Epithelial cell of proximal tubule (primary cell): ENCODE data around the gene STK38L. TPM values are rescaled to one million over a fixed set of nuclear protein-coding genes. Genes with fewer than 3 reads are reported as not detected.
"Not testable (repeated sequence)": the region's sequence is repeated elsewhere in the genome, so short reads cannot be mapped to it uniquely, and the experiment has no call there.

Experiments used
- DNase-seq: peaks from one replicate; pipeline ENCODE4 v3.0.0-alpha.2; 2011; ENCODE audit warnings: low read depth
- H3K4me3 ChIP-seq: 2 replicates; pipeline ENCODE4 v1.5.1; 2011; ENCODE audit warnings: low read depth, mild to moderate bottlenecking, low read length
- total RNA-seq: library from RNA; depleted of rRNA; stranded (reverse); fragments of >200 nt; gene quantifications from 2 replicates; pipeline ENCODE4 v1.2.3, GENCODE V29; 2015
- TF ChIP-seq, protein P1 (sequence below): conservative IDR thresholded peaks from 2 replicates; pipeline ENCODE4 v1.5.1; 2012; ENCODE audit warnings: low read depth, mild to moderate bottlenecking, low read length

The STK38L gene
- total RNA-seq, 1 donor from 2014 or later: 14.9 TPM

DNA sequence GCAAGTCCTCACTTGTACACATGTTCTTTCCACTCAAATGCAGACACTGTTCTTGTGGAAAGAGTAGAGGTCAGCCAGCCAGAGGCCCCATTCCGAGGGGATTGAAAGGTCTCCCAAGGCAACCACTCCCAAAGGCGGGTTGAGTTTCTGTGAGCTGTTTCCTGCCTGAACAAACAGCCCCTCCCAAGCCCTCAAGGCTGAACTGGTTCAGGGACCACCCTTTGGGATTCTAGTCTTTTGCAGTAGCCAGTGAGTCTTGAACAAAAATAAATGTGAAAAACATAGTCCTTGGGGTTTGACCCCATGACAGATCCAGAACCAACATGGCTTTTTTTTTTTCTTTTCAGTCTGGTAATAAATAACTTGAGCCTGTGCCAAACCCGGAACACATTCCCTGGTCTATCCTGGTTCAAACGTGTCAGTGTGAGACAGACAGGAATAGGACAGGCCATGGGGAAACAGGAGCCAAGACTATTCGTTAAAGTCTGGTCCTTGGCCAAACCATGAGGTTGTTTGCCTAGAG lies 17.6 kb upstream of the STK38L start:
- TF ChIP-seq, protein P1, sequence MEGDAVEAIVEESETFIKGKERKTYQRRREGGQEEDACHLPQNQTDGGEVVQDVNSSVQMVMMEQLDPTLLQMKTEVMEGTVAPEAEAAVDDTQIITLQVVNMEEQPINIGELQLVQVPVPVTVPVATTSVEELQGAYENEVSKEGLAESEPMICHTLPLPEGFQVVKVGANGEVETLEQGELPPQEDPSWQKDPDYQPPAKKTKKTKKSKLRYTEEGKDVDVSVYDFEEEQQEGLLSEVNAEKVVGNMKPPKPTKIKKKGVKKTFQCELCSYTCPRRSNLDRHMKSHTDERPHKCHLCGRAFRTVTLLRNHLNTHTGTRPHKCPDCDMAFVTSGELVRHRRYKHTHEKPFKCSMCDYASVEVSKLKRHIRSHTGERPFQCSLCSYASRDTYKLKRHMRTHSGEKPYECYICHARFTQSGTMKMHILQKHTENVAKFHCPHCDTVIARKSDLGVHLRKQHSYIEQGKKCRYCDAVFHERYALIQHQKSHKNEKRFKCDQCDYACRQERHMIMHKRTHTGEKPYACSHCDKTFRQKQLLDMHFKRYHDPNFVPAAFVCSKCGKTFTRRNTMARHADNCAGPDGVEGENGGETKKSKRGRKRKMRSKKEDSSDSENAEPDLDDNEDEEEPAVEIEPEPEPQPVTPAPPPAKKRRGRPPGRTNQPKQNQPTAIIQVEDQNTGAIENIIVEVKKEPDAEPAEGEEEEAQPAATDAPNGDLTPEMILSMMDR: no peak
- H3K4me3 ChIP-seq: no peak overlapping the region
- DNase-seq: no peak

DNA sequence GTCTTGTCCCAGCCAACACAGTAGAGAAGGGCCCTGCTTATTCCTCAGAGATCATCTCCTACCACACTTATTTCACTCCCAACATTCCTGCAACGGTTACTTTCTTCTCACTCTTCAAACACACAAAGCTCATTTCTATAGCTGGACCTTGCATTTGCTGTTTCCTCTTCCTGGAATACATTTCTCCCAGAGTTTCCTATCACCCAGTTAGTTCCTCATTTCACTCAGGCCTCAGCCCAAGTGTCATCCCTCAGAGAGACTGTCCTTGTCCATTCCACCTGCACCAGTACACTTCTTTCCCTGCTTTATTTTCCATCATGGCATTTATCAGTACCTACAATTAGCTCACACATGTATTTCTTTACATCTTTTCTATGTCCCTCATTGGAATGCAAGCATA lies 14.7 kb upstream of the STK38L start:
- DNase-seq: no peak
- TF ChIP-seq, protein P1: no peak
- no peak overlapping the region for H3K4me3 ChIP-seq

DNA sequence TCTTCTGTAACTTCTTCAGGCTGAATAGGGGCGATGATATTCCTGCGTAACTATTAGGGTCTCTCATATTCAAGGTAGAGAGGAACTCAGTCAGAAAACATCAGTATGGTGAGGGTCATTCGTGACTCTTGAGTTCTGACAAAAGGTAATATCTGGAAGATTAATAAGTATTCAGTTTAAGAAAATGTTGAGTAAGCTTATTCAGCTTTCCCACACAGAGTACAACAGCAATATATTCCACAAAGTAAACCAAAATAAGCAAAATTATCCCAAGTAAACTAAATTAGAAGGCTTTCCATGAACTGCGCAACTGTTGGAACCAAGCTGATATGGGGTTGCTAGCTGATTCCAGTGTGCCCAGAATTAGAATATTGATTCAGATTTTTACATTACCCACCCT lies 12.7 kb upstream of the STK38L start:
- DNase-seq, H3K4me3 ChIP-seq: not testable (repeated sequence)

DNA sequence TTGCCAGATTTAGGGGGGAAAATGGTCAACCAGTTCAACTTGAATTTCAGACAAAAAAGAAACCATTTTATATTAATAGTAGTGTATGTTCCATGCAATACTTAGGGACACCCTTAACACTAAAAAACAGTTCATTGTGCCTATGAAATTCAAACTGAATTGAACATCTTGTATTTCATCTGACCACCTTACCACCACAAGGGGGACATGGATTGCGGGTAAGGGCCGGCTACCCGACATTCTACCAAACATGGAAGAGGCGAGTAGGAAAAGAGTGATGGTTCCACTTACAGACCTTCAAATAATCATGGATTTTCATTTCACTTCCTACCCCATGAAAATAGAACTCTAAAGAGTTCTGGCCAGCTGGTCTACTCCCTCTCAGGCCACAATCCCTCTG lies 10.3 kb upstream of the STK38L start:
- no peak overlapping the region for H3K4me3 ChIP-seq
- TF ChIP-seq, protein P1: peak; percentile 16
- DNase-seq: no peak

DNA sequence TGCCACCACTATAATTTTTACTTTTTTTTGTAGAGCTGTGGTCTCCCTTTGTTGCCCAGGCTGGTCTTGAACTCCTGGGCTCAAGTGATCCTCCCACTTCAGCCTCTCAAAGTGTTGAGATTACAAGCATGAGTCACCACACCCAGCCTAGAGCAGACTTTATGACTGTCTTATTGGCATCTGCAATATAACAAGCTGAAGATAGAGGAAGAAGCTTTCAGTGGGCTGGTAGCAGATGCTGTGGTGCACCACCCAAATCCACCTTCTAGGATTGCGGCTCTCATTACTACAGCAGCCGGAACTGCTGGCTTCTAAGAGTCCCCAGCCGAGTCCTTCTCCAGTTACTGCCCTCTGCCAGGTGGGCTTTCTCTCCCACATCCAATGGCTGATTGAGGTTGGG lies 7.6 kb upstream of the STK38L start:
- TF ChIP-seq, protein P1: no peak
- DNase-seq: no peak
- no peak overlapping the region for H3K4me3 ChIP-seq

DNA sequence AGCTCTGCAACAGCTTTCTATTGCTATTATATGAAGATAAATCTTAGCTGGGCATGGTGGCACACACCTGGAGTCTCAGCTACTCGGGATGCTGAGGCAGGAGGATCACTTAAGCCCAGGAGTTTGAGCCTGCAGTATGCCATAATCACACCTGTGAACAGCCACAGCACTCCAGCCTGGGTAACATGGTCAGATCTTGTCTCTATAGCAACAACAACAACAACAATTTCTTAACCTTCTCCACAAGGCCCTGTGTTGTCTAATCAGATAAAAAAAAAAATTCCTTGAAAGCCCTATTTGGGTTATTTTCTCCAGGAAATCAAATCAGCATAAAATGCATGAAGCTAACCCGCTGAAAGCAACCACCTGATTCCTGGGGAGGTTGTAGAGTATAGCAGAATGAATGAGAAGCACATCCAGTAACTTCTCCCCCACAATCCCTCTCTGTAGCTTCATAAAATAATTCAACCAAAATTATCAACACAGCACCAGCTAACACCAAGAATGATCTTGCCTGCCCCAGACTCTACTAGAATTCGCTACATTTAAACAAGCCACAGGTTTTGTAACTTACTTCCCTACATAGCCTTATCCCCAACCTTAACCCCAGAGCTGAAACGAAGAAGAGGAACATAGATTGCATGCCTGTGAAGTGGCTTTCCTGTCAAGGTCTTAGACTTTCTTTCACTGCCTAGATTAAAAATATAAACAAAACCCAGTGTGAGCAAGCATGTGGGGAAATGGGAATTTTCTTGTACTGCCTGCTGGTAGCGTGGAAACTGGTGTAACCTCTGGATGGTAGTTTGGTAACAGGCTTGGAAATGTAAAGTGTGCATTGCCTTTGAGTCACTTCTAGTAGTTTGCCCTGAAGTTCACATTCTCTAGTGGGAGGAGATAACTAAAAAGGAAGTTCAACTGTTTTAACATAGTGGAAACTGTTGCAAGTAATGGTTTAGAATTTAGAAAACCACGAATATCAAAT lies 6.0 kb upstream of the STK38L start:
- TF ChIP-seq, protein P1: no peak
- no peak overlapping the region for H3K4me3 ChIP-seq
- no peak for DNase-seq

DNA sequence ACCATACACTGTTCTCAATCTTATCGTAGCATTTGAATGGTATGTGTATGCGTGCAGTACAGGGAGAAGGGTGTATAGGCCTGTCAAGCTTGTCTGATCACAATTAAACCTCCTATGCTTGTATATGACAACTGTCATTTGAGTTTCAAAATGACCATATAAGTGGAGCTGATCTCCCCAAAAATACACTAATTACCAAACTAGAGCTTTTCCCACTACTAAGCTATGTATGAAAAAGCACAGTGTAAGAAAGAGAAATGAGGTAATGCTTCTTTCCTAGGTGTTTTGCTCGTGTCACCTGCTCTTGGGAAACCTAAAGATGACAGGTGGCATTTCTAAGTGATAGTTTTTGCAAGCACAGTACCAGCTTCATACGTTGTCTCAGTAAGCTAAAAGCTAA lies 1.1 kb upstream of the STK38L start:
- TF ChIP-seq, protein P1: no peak
- DNase-seq: no peak
- H3K4me3 ChIP-seq: no peak overlapping the region
